HCT116 (cell line): Measurements from ENCODE around the gene MEAK7. TPM values are rescaled to one million over a fixed set of nuclear protein-coding genes. Genes with fewer than 3 reads are reported as not detected.

Source experiments
- ATAC-seq: fragments of 200-7000 bp; cut with Tn5 transposase; 2 replicates; pipeline ENCODE4 v1.9.1; 2020; ENCODE audit warnings: mild to moderate bottlenecking, moderate library complexity
- BruUV-seq: library from RNA; stranded (reverse); fragments of 400-500 nt; replicated peaks from 2 replicates; lab custom pipeline; 2021; lab: Mats Ljungman, UMichigan
- CTCF ChIA-PET: fragments of 300-600 bp; sonication (Branson Sonifier 250); formaldehyde crosslinking; loops from one replicate; lab custom pipeline; 2021; ENCODE audit warnings: antibody characterized with exemption; lab: Charles Lee
- POLR2A ChIA-PET: fragments of 300-600, 350-600 bp; sonication (Branson Sonifier 250); formaldehyde crosslinking; loops from one replicate; lab custom pipeline; 2021; ENCODE audit warnings: antibody characterized with exemption; lab: Charles Lee
- RAD21 ChIA-PET, 2 experiments: fragments of 300-600 bp; sonication (Branson Sonifier 250); formaldehyde crosslinking; loops; one replicate each; lab custom pipeline; 2023; ENCODE audit warnings: low total read pairs in 2 of 2; ENCODE audit not compliant: uncharacterized antibody in 2 of 2, unreplicated experiment in 2 of 2, low non-redundant PET in 1 of 2; lab: Charles Lee
- DNase-seq: peaks from one replicate; pipeline ENCODE4 v3.0.0-alpha.2; 2010; ENCODE audit warnings: low read depth, low spot score
- H2AFZ ChIP-seq: fragments of 200-600 bp; shearing (Covaris generic), sonication (generic); 2 replicates; pipeline ENCODE4 v1.6.1; 2017; ENCODE audit warnings: low read depth, mixed run types, mixed read lengths, antibody characterized with exemption, low read length; ENCODE audit not compliant: poor library complexity, severe bottlenecking
- H3K27ac ChIP-seq: 2 replicates; pipeline ENCODE4 v1.5.1; 2012; ENCODE audit warnings: low read depth, low read length
- H3K27me3 ChIP-seq: fragments of 200-600 bp; sonication (generic); 2 replicates; pipeline ENCODE4 v1.6.1; 2016; ENCODE audit warnings: mixed run types, low read length, mixed read lengths; ENCODE audit not compliant: insufficient read depth
- H3K36me3 ChIP-seq, 2 experiments: fragments of 200-500 bp in 1 of 2; fragments of 200-600 bp in 1 of 2; sonication (Bioruptor generic) in 1 of 2; sonication (generic) in 1 of 2; 2 replicates each; pipeline versions ENCODE4 v1.5.1 to v1.6.1; 2014 to 2016; ENCODE audit warnings: low read length in 2 of 2, inconsistent platforms in 1 of 2, mixed read lengths in 1 of 2, mixed run types in 1 of 2; ENCODE audit not compliant: insufficient read depth in 2 of 2, control insufficient read depth in 1 of 2
- H3K4me1 ChIP-seq, 2 experiments: fragments of 200-600 bp in 1 of 2; sonication (generic) in 1 of 2; 2 replicates each; pipeline versions ENCODE4 v1.5.1 to v1.6.1; 2012 to 2017; ENCODE audit warnings: low read length in 2 of 2, inconsistent platforms in 1 of 2, mild to moderate bottlenecking in 1 of 2, mixed read lengths in 1 of 2, mixed run types in 1 of 2, moderate library complexity in 1 of 2; ENCODE audit not compliant: insufficient read depth in 2 of 2, control insufficient read depth in 1 of 2
- H3K4me2 ChIP-seq: fragments of 200-600 bp; sonication (generic); 2 replicates; pipeline ENCODE4 v1.6.1; 2017; ENCODE audit warnings: mixed run types, low read length, mixed read lengths
- H3K4me3 ChIP-seq, 2 experiments: fragments of 200-600 bp in 1 of 2; sonication (generic) in 1 of 2; replicated peaks in 1 of 2; 2 replicates each; pipeline ENCODE4 v1.5.1; 2011 to 2016; ENCODE audit warnings: low read length in 2 of 2, control low read depth in 1 of 2, low read depth in 1 of 2, mild to moderate bottlenecking in 1 of 2, mixed read lengths in 1 of 2, mixed run types in 1 of 2
- H3K79me2 ChIP-seq: fragments of 200-600 bp; sonication (generic); 2 replicates; pipeline ENCODE4 v1.6.1; 2017; ENCODE audit warnings: mild to moderate bottlenecking, mixed run types, low read length, moderate library complexity, mixed read lengths; ENCODE audit not compliant: insufficient read depth
- H3K9ac ChIP-seq: fragments of 200-600 bp; sonication (generic); 2 replicates; pipeline ENCODE4 v1.6.1; 2016; ENCODE audit warnings: low read length, mixed read lengths
- H3K9me2 ChIP-seq: fragments of 200-600 bp; sonication (generic), shearing (Covaris generic); 2 replicates; pipeline ENCODE4 v1.6.1; 2017; ENCODE audit warnings: mixed run types, mild to moderate bottlenecking, moderate library complexity; ENCODE audit not compliant: insufficient read depth
- H3K9me3 ChIP-seq, 2 experiments: fragments of 200-500 bp in 1 of 2; fragments of 200-600 bp in 1 of 2; sonication (Bioruptor generic) in 1 of 2; sonication (generic) in 1 of 2; 2 replicates each; pipeline ENCODE4 v1.6.1; 2014 to 2017; ENCODE audit warnings: low read length in 2 of 2, mixed read lengths in 2 of 2, inconsistent platforms in 1 of 2, low read depth in 1 of 2, mild to moderate bottlenecking in 1 of 2, mixed run types in 1 of 2, moderate library complexity in 1 of 2; ENCODE audit not compliant: control insufficient read depth in 1 of 2, insufficient read depth in 1 of 2
- H4K20me1 ChIP-seq: fragments of 200-600 bp; sonication (generic), shearing (Covaris generic); 2 replicates; pipeline ENCODE4 v1.6.1; 2017; ENCODE audit warnings: mixed run types, mild to moderate bottlenecking, moderate library complexity; ENCODE audit not compliant: insufficient read depth
- EGR1 ChIP-seq: IDR thresholded peaks from 2 replicates; pipeline ENCODE4 v1.6.1; 2012; ENCODE audit warnings: low read depth
- ELF1 ChIP-seq: IDR thresholded peaks from 2 replicates; pipeline ENCODE4 v1.6.1; 2012; ENCODE audit warnings: low read depth, borderline replicate concordance
- EZH2phosphoT487 ChIP-seq: fragments of 200-600 bp; IDR thresholded peaks from 2 replicates; pipeline ENCODE4 v1.6.1; 2018; ENCODE audit warnings: antibody characterized with exemption, borderline replicate concordance
- JUND ChIP-seq: IDR thresholded peaks from 2 replicates; pipeline ENCODE4 v1.6.1; 2012
- POLR2A ChIP-seq: IDR thresholded peaks from 2 replicates; pipeline ENCODE4 v1.7.0; 2011; ENCODE audit warnings: borderline replicate concordance; ENCODE audit not compliant: insufficient read depth, insufficient read length; ENCODE audit errors: extremely low read depth
- RAD21 ChIP-seq: IDR thresholded peaks from 2 replicates; pipeline ENCODE4 v1.6.1; 2012; ENCODE audit warnings: low read depth, mild to moderate bottlenecking
- SP1 ChIP-seq: IDR thresholded peaks from 2 replicates; pipeline ENCODE4 v1.6.1; 2012; ENCODE audit warnings: low read depth
- SRF ChIP-seq: IDR thresholded peaks from 2 replicates; pipeline ENCODE4 v1.6.1; 2012; ENCODE audit warnings: low read depth
- TCF7L2 ChIP-seq: IDR thresholded peaks from 2 replicates; pipeline ENCODE4 v1.7.0; 2011; ENCODE audit warnings: borderline replicate concordance, inconsistent platforms; ENCODE audit not compliant: insufficient read depth, insufficient read length; ENCODE audit errors: extremely low read depth
- YY1 ChIP-seq: IDR thresholded peaks from 2 replicates; pipeline ENCODE4 v1.6.1; 2011; ENCODE audit warnings: low read length, low read depth, moderate library complexity, mild to moderate bottlenecking; ENCODE audit not compliant: insufficient replicate concordance; ENCODE audit errors: extremely low read depth
- ZNF274 ChIP-seq: fragments of 200-500 bp; sonication (Bioruptor generic); IDR thresholded peaks from 2 replicates; pipeline ENCODE4 v1.6.1; 2014; ENCODE audit warnings: mild to moderate bottlenecking, low read depth, low read length, inconsistent platforms
- intact Hi-C: fragments of 100-400 bp; cut with micrococcal nuclease; formaldehyde crosslinking; loops from 2 replicates; pipeline ENCODE4 v1.10.0; 2022
- total RNA-seq: library from RNA; stranded (reverse); gene quantifications from one replicate; pipeline ENCODE4 v1.2.1, GENCODE V29; 2021; ENCODE audit not compliant: unreplicated experiment
- TF ChIP-seq, protein P1 (sequence below): IDR thresholded peaks from 2 replicates; pipeline ENCODE4 v1.6.1; 2012; ENCODE audit warnings: low read depth

Gene MEAK7
- total RNA-seq, 1 experiment from 2014 or later, result 32.2 TPM

DNA sequence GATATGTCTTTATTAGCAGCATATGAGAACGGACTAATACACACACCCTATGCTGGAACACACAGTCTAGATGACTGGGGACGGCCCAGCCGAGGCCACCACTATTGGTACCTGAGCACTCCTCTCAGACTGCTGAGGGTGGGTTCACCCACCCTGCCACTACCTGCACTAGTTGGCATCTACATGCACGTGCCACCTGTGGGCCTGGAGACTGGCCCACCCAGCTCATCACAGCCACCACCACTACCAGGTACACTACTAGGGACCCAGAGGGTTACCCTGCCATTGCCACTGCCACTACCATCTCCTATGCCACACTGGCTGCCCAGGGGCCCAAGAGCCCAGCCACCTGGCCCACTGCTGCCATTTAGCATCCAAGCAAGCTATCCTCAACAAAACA lies 32.5 kb downstream of the MEAK7 start (continued):
- no peak for TF ChIP-seq EZH2phosphoT487
- no peak for TF ChIP-seq JUND
- no peak for TF ChIP-seq TCF7L2

DNA sequence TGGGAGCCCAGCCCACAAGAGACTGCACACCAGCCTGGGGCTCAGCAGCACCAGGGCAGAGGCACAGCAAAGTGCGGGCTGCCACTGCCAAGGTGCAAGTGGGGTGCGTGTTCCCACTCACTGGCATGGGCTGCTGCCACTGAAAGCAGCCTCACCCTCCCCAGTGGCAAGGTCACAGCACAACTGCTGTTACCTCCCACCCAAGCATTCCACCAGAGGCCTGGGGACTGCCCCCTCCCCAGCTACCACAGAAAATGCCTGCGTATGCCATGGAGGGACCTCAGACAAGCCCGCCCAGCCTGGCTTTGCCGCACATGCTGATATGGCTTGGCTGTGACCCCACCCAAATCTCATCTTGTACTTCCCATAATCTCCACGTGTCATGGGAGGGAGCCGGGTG lies 33.1 kb downstream of the MEAK7 start:
- no peaks in the 10 kb centered on the region for H4K20me1 ChIP-seq
- DNase-seq, result no peak
- ChIA-PET RAD21 (no interaction called here), CTCF (no interaction called here), POLR2A (no interaction called here)
- intact Hi-C loops, result no loop called here
- TF ChIP-seq SP1 (no peak), ELF1 (no peak), ZNF274 (no peak), EGR1 (no peak), YY1 (no peak), TCF7L2 (no peak), RAD21 (no peak), SRF (no peak), POLR2A (no peak)
- TF ChIP-seq, protein P1, sequence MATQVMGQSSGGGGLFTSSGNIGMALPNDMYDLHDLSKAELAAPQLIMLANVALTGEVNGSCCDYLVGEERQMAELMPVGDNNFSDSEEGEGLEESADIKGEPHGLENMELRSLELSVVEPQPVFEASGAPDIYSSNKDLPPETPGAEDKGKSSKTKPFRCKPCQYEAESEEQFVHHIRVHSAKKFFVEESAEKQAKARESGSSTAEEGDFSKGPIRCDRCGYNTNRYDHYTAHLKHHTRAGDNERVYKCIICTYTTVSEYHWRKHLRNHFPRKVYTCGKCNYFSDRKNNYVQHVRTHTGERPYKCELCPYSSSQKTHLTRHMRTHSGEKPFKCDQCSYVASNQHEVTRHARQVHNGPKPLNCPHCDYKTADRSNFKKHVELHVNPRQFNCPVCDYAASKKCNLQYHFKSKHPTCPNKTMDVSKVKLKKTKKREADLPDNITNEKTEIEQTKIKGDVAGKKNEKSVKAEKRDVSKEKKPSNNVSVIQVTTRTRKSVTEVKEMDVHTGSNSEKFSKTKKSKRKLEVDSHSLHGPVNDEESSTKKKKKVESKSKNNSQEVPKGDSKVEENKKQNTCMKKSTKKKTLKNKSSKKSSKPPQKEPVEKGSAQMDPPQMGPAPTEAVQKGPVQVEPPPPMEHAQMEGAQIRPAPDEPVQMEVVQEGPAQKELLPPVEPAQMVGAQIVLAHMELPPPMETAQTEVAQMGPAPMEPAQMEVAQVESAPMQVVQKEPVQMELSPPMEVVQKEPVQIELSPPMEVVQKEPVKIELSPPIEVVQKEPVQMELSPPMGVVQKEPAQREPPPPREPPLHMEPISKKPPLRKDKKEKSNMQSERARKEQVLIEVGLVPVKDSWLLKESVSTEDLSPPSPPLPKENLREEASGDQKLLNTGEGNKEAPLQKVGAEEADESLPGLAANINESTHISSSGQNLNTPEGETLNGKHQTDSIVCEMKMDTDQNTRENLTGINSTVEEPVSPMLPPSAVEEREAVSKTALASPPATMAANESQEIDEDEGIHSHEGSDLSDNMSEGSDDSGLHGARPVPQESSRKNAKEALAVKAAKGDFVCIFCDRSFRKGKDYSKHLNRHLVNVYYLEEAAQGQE, result no peak
- no peak overlapping the region for H3K4me2 ChIP-seq
- H3K36me3 ChIP-seq, result peaks cover 3 to 28% of the 10 kb centered on the region in 2 experiments; a peak in 3 of 4 replicates
- no TSS peak for BruUV-seq
- H2AFZ ChIP-seq, result no peak overlapping the region
- H3K9me3 ChIP-seq, result peaks cover 0 to 11% of the 10 kb centered on the region in 2 experiments; a peak in 2 of 4 replicates
- no peaks in the 10 kb centered on the region for H3K4me1 ChIP-seq
- no peak overlapping the region for H3K27ac ChIP-seq
- H3K9ac ChIP-seq, result no peak overlapping the region
- no peaks in the 10 kb centered on the region for H3K9me2 ChIP-seq
- H3K4me3 ChIP-seq, result no peak overlapping the region
- H3K27me3 ChIP-seq, result no peaks in the 10 kb centered on the region
- no peak for ATAC-seq
- no peaks in the 10 kb centered on the region for H3K79me2 ChIP-seq
